B cell (primary cell): Measurements from ENCODE around the gene TSPAN5. TPM values are rescaled to one million over a fixed set of nuclear protein-coding genes. Genes with fewer than 3 reads are reported as not detected.

Experiments used
- ATAC-seq: fragments of 200-7000 bp; cut with Tn5 transposase; one replicate; pipeline ENCODE4 v1.10.0; 2021; ENCODE audit warnings: low read depth, mild to moderate bottlenecking, moderate number of reproducible peaks, moderate library complexity
- CTCF ChIA-PET: fragments of 350-600 bp; sonication (Branson Sonifier 250); formaldehyde crosslinking; loops from one replicate; lab custom pipeline; 2021; ENCODE audit warnings: antibody characterized with exemption, inconsistent platforms; lab: Charles Lee
- POLR2A ChIA-PET: fragments of 350-600 bp; sonication (Branson Sonifier 250); formaldehyde crosslinking; loops from one replicate; lab custom pipeline; 2021; ENCODE audit warnings: antibody characterized with exemption; lab: Charles Lee
- DNase-seq: peaks from one replicate; pipeline ENCODE4 v3.0.0; 2013
- H2AFZ ChIP-seq: 2 replicates; pipeline ENCODE4 v1.6.1; 2012; ENCODE audit warnings: mild to moderate bottlenecking, low read depth, low read length; ENCODE audit not compliant: insufficient read depth, poor library complexity, severe bottlenecking
- H3K27ac ChIP-seq, 2 donors: 1 replicate in 1 of 2; 2 replicates in 1 of 2; pipeline ENCODE4 v1.5.1; 2012 to 2013; ENCODE audit warnings: low read length in 2 of 2, mild to moderate bottlenecking in 2 of 2, moderate library complexity in 1 of 2
- H3K27me3 ChIP-seq, 4 experiments: fragments of 200-600 bp in 1 of 4; sonication (generic) in 1 of 4; replicated peaks in 1 of 4; 1 replicate in 2 of 4; 2 replicates in 2 of 4; pipeline versions ENCODE4 v1.6.1 to v1.7.0; 2013 to 2016; ENCODE audit warnings: low read length in 3 of 4, mild to moderate bottlenecking in 2 of 4, mixed read lengths in 1 of 4, moderate library complexity in 1 of 4; ENCODE audit not compliant: insufficient read depth in 4 of 4, control insufficient read depth in 3 of 4; ENCODE audit errors: control extremely low read depth in 1 of 4
- H3K36me3 ChIP-seq, 2 experiments: replicated peaks in 1 of 2; 1 replicate in 1 of 2; 2 replicates in 1 of 2; pipeline versions ENCODE4 v1.6.1 to v1.7.1; 2013; ENCODE audit warnings: low read length in 1 of 2; ENCODE audit not compliant: insufficient read depth in 2 of 2, control insufficient read depth in 1 of 2; ENCODE audit errors: control extremely low read depth in 1 of 2, extremely low read depth in 1 of 2
- H3K4me1 ChIP-seq, 2 donors: fragments of 200-600 bp in 1 of 2; sonication (generic) in 1 of 2; 1 replicate in 1 of 2; 2 replicates in 1 of 2; pipeline versions ENCODE4 v1.5.1 to v1.6.1; 2013 to 2017; ENCODE audit warnings: low read length in 2 of 2; ENCODE audit not compliant: control insufficient read depth in 2 of 2, insufficient read depth in 2 of 2
- H3K4me2 ChIP-seq: replicated peaks from 2 replicates; pipeline ENCODE3; 2012; ENCODE audit warnings: mild to moderate bottlenecking, low read depth, low read length; ENCODE audit not compliant: poor library complexity, severe bottlenecking
- H3K4me3 ChIP-seq, 5 experiments: fragments of 200-600 bp in 1 of 5; sonication (generic) in 1 of 5; 1 replicate in 3 of 5; 2 replicates in 2 of 5; pipeline versions ENCODE4 v1.5.1 to v1.7.0; 2011 to 2016; ENCODE audit warnings: low read length in 4 of 5, mild to moderate bottlenecking in 4 of 5, low read depth in 2 of 5, control low read depth in 1 of 5, moderate library complexity in 1 of 5; ENCODE audit not compliant: insufficient read depth in 1 of 5; ENCODE audit errors: control extremely low read depth in 1 of 5, extremely low read depth in 1 of 5
- H3K79me2 ChIP-seq: fragments of 200-600 bp; sonication (generic); one replicate; pipeline ENCODE4 v1.6.0; 2016; ENCODE audit warnings: low read length; ENCODE audit not compliant: control insufficient read depth, insufficient read depth
- H3K9ac ChIP-seq: fragments of 200-600 bp; sonication (generic); 2 replicates; pipeline ENCODE4 v1.6.1; 2017; ENCODE audit warnings: mild to moderate bottlenecking, low read length, moderate library complexity
- H3K9me3 ChIP-seq, 3 donors: one replicate each; pipeline versions ENCODE4 v1.6.1 to v1.7.1; 2013; ENCODE audit warnings: low read length in 2 of 3; ENCODE audit not compliant: control insufficient read depth in 2 of 3, insufficient read depth in 1 of 3; ENCODE audit errors: control extremely low read depth in 1 of 3
- H4K20me1 ChIP-seq: 2 replicates; pipeline ENCODE4 v1.6.0; 2012; ENCODE audit warnings: mild to moderate bottlenecking, low read length; ENCODE audit not compliant: insufficient read depth, control insufficient read depth, poor library complexity, severe bottlenecking
- H3K27ac Mint-ChIP-seq: one replicate; pipeline ENCODE4 v1.8.0; 2021; ENCODE audit warnings: mixed read lengths
- H3K27me3 Mint-ChIP-seq: one replicate; pipeline ENCODE4 v1.8.0; 2021; ENCODE audit warnings: mixed read lengths
- H3K4me1 Mint-ChIP-seq: one replicate; pipeline ENCODE4 v1.8.0; 2021; ENCODE audit warnings: mixed read lengths
- H3K4me3 Mint-ChIP-seq: one replicate; pipeline ENCODE4 v1.8.0; 2021; ENCODE audit warnings: mixed read lengths
- H3K9me3 Mint-ChIP-seq: one replicate; pipeline ENCODE4 v1.8.0; 2022; ENCODE audit warnings: mixed read lengths; ENCODE audit not compliant: insufficient read depth
- EZH2 ChIP-seq: IDR thresholded peaks from 2 replicates; pipeline ENCODE4 v1.6.1; 2012; ENCODE audit warnings: borderline replicate concordance, low read depth, mild to moderate bottlenecking, moderate library complexity, low read length; ENCODE audit not compliant: insufficient read depth, poor library complexity, severe bottlenecking
- WGBS: methylation state at CpG from one replicate; pipeline ENCODE4 v1.1.5; 2013; ENCODE audit warnings: missing lambda C conversion rate; ENCODE audit not compliant: insufficient coverage; 5-methylcytosine and 5-hydroxymethylcytosine counted together
- intact Hi-C: fragments of 100-400 bp; cut with micrococcal nuclease; formaldehyde crosslinking; loops from one replicate; pipeline ENCODE4 v1.10.0; 2022
- polyA plus RNA-seq: library from polyadenylated mRNA; depleted of rRNA; stranded (reverse); fragments of >200 nt; gene quantifications from 2 replicates; pipeline ENCODE4 v1.2.3, GENCODE V29; 2012
- total RNA-seq, 2 donors: library from RNA; stranded (reverse); fragments of 120-200 nt in 1 of 2; gene quantifications; 1 replicate in 1 of 2; 2 replicates in 1 of 2; pipeline versions ENCODE4 v1.2.3 to v1.2.4, GENCODE V29; 2013 to 2022
- TF ChIP-seq, protein P1 (sequence below): fragments of 200-600 bp; IDR thresholded peaks from one replicate; pipeline ENCODE4 v1.8.0; 2022; ENCODE audit warnings: antibody characterized with exemption, mild to moderate bottlenecking

The TSPAN5 gene
- total and polyA plus RNA-seq, 2 donors (not counting 1 experiment from before 2014, with no cell fraction given), result 2.6 to 5.3 TPM

- DNase-seq, result no peak
- Histone ChIP-seq H3K79me2 (no peaks in the 10 kb centered on the region), H3K27me3 (no peaks in the 10 kb centered on the region), H3K4me1 (no peaks in the 10 kb centered on the region), H3K9ac (no peak overlapping the region), H4K20me1 (no peaks in the 10 kb centered on the region), H3K4me3 (no peak overlapping the region), H2AFZ (no peak overlapping the region), H3K9me3 (no peaks in the 10 kb centered on the region), H3K36me3 (no peaks in the 10 kb centered on the region), H3K4me2 (no peak overlapping the region), H3K27ac (no peak overlapping the region)
- 100% methylated on average over 1 of the region's 7 CpGs for WGBS
- ChIA-PET CTCF (no interaction called here), POLR2A (no interaction called here)
- ATAC-seq, result no peak
- peaks cover 10% of the 10 kb centered on the region for H3K4me1 Mint-ChIP-seq
- TF ChIP-seq, protein P1, sequence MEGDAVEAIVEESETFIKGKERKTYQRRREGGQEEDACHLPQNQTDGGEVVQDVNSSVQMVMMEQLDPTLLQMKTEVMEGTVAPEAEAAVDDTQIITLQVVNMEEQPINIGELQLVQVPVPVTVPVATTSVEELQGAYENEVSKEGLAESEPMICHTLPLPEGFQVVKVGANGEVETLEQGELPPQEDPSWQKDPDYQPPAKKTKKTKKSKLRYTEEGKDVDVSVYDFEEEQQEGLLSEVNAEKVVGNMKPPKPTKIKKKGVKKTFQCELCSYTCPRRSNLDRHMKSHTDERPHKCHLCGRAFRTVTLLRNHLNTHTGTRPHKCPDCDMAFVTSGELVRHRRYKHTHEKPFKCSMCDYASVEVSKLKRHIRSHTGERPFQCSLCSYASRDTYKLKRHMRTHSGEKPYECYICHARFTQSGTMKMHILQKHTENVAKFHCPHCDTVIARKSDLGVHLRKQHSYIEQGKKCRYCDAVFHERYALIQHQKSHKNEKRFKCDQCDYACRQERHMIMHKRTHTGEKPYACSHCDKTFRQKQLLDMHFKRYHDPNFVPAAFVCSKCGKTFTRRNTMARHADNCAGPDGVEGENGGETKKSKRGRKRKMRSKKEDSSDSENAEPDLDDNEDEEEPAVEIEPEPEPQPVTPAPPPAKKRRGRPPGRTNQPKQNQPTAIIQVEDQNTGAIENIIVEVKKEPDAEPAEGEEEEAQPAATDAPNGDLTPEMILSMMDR, result no peak
- no peak for TF ChIP-seq EZH2
- no peaks in the 10 kb centered on the region for H3K9me3 Mint-ChIP-seq
- intact Hi-C loops, result no loop called here
- H3K27ac Mint-ChIP-seq, result no peak overlapping the region
- H3K4me3 Mint-ChIP-seq, result no peak overlapping the region
- H3K27me3 Mint-ChIP-seq, result no peaks in the 10 kb centered on the region
Measured at GRCh38 chr4:98567611-98568010, 90.8 kb downstream of the TSPAN5 start.

GRCh38 chr4:98566361-98567008 is 91.9 kb downstream of the TSPAN5 start:
- Mint-ChIP-seq H3K4me3 (no peak overlapping the region), H3K9me3 (no peaks in the 10 kb centered on the region), H3K27ac (no peak overlapping the region), H3K27me3 (no peaks in the 10 kb centered on the region), H3K4me1 (peaks cover 8% of the 10 kb centered on the region)
- no peaks in the 10 kb centered on the region for H4K20me1 ChIP-seq
- no peaks in the 10 kb centered on the region for H3K79me2 ChIP-seq
- DNase-seq (no peak), ATAC-seq (no peak)
- WGBS, result 95% methylated on average over 9 of the region's 11 CpGs
- no peak overlapping the region for H3K9ac ChIP-seq
- H3K27ac ChIP-seq, result no peak overlapping the region
- ChIA-PET POLR2A (no interaction called here), CTCF (interaction anchor here (0.7 kb wide), 1 partner anchor 96 kb away, joined by 4 read pairs; no protein-coding TSS in a partner anchor)
- no peaks in the 10 kb centered on the region for H3K4me1 ChIP-seq
- no peak overlapping the region for H2AFZ ChIP-seq
- no peaks in the 10 kb centered on the region for H3K36me3 ChIP-seq
- TF ChIP-seq EZH2, result no peak
- TF ChIP-seq, protein P1, result no peak
- intact Hi-C loops, result no loop called here
- H3K27me3 ChIP-seq, result no peaks in the 10 kb centered on the region
- H3K4me2 ChIP-seq, result no peak overlapping the region
- no peaks in the 10 kb centered on the region for H3K9me3 ChIP-seq
- no peak overlapping the region for H3K4me3 ChIP-seq
